ENCODE data around the gene GAPVD1.

- TF ChIP-seq POLR2A (IDR thresholded peaks at IDR 0.05), result no peak
- no peak for TF ChIP-seq CTCF (IDR thresholded peaks at IDR 0.05)
Measured at GRCh38 chr9:125415583-125416460, 154.2 kb downstream of the GAPVD1 start.

All from esophagus squamous epithelium (tissue), 4 donors.